Peyer's patch (tissue), 4 donors: ENCODE results near the gene NPEPL1.

Experiments
- POLR2A ChIP-seq, 2 donors: fragments of 450-650 bp; IDR thresholded peaks; one replicate each; pipeline ENCODE4 v1.5.1; 2017; ENCODE audit warnings: antibody characterized with exemption in 2 of 2, mild to moderate bottlenecking in 2 of 2, moderate library complexity in 2 of 2
- TF ChIP-seq, protein P1 (sequence below), 6 experiments: fragments of 450-650 bp in 4 of 6; fragments of 200-600 bp in 2 of 6; sonication (generic) in 1 of 6; IDR thresholded peaks; one replicate each; pipeline ENCODE4 v1.5.1; 2017 to 2019; ENCODE audit warnings: antibody characterized with exemption in 6 of 6, mild to moderate bottlenecking in 3 of 6, moderate library complexity in 1 of 6

DNA sequence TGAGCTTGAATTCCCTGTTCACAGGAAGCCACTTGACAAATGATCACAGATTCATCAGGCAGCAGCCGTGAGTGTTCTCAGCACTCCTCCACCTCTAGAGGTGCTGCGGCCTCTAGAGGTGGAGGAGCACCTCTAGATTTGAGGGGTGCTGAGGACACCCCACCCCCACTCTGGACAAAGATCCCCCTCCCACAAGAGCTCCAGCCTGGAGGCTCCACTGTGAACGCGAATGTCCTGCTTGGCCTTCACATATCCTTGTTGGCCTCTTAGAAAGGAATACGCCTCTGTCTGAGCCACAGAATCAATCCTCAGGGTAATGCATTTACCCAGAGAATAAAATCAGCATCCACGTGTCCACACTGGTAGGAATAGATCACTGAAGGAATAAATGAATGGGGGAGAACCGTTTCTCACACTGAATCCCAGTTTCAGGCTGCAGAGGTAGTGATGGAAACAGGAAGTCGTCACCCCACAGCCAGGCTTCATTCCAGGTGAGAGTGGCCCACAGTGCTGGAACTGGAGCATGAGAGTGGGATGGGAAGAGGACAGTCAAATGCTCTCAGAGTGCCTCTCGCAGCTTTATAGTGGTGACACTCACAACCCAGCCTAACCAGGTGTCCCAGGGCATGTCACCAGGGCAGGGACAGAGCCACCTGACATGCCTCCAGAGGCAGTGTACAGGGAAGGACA is 16.6 kb downstream of the NPEPL1 start:
- TF ChIP-seq, protein P1, sequence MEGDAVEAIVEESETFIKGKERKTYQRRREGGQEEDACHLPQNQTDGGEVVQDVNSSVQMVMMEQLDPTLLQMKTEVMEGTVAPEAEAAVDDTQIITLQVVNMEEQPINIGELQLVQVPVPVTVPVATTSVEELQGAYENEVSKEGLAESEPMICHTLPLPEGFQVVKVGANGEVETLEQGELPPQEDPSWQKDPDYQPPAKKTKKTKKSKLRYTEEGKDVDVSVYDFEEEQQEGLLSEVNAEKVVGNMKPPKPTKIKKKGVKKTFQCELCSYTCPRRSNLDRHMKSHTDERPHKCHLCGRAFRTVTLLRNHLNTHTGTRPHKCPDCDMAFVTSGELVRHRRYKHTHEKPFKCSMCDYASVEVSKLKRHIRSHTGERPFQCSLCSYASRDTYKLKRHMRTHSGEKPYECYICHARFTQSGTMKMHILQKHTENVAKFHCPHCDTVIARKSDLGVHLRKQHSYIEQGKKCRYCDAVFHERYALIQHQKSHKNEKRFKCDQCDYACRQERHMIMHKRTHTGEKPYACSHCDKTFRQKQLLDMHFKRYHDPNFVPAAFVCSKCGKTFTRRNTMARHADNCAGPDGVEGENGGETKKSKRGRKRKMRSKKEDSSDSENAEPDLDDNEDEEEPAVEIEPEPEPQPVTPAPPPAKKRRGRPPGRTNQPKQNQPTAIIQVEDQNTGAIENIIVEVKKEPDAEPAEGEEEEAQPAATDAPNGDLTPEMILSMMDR (IDR thresholded peaks at IDR 0.05), result no peak
- no peak for TF ChIP-seq POLR2A (IDR thresholded peaks at IDR 0.05)
